NCI-H748 treated with DMSO at 0.1 percent for 48 hours (cell line): ENCODE results near the gene HAS3.

Experiments
- DNase-seq: peaks from one replicate; lab custom pipeline; 2025; lab: John Stamatoyannopoulos, UW

HAS3 gene

DNA sequence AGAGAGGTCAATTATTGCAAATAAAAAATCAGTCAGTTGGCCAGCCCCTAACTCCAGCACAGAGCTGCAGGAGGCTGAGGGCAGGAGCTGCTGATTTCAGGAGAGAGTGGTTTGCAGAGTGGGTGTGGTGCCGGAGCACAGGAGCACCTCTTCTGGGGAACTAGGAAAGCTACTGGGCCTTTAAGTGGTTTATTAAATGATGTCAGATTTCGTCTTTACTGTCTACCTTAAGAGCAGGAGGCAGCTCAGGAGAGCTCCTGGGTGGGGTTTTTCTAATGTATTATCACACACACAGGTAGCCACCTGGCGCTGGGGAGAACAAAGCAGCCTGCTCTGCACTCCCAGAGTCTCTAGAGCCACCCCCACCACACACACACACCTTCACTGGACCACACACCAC, 11.5 kb upstream of the HAS3 start:
- peak; percentile 33 for DNase-seq

DNA sequence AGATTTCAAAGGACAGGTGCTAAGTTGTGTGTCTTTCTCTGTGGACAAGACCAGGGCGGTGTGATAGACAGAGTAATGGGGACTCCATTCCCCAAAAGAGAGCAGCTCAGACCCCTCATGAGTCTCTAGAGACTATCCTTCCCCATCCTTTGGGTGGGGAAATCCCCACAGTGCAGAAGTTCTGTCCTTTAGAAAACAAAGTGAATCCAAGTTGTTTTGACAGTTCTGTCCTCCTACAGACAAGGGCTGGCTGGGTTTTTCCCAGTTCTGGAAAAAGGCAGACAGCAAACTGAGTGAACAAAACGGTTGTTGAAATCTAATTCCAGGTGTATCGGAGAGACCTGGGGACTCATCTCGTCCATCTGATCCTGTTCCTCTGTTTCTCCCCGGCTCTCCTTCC, 11.0 kb upstream of the HAS3 start:
- DNase-seq: no peak

DNA sequence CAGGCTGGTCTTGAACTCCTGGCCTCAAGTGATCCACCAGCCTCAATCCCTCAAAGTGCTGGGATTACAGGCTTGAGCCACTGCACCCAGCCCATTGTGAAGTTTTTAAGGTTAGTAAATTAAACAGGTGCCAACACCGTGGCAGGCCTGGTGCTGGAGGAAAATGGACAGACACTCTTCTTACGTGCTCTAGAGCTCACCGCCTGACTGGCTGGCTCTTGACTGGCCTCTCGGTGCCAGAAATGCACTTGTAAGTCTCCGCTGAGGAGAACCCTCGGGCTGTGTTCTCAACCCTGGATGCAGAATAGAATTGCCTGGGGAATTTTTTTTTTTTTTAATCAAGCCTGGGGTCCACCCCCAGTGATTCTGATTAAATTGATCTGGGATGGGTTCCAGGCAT, 10.3 kb upstream of the HAS3 start:
- no peak for DNase-seq

DNA sequence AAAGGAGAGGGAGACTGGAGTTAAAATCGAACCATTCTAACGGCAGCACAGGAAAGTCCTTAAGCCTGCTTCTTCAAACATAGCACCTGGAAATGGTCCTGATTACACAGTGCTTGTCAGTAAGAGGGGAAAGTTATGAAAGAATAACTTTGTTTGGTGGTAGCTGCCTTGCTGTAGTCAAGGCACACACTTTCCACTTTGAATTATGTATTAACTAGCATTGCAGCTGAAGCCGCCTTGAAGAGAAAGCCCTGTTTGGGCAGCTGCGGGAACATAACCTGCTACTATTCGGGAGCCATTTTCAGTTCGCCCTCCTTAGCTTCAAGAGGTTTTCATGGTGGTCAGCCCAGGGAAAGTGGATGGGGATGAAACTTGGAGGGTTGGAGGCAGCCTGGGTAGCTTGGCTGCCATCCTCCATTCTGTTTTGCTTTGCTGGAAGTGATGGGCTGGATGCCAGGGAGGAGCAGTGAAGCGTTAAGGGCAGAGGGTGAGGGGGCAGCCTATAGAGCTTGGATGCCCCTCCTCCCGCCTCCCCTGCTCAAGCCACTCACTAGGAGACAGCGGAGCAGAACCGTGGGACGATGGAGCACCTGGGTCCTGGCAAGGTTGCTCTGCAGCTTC, 5.3 kb upstream of the HAS3 start:
- no peak for DNase-seq

DNA sequence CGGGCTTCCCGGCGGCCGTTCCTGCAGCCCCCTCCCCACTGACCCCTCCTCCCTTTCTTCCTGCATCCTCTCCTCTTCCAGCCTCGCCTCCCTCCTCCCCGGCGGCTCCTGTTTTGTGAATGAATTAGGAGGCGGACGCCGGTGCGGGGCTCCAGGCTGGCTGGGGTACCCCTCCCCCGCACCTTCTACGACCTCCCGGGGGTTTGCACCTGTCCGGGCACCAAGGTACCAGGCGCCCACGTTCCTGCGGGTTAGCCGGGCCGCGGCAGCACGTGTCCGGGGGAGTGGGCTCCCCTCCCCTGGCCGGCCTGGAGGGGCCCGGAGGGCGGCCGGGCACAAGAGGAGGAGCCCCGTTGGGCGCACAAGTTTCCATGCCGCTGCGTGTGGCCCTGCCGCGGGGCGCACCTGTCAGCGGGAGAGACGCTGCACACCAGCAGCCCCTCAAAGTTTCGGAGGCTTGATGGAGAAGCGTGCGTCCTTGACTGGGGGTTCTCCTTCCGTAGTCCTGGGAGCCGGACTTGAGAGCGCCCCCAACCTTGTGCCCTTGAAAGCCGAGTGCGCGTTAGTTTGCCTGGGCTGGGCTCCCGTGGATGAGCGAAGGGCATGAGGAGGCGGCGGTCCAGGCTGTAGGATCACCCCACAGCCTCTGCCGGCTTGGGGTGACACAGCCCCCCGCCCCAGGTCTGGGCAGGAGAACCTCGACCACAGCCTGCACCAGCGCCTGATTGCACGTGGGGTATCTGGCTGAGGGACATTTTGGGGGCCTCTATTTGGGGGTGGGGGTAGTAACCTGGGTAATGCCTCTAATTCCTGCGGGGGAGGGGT, 1.2 kb downstream of the HAS3 start:
- no peak for DNase-seq

DNA sequence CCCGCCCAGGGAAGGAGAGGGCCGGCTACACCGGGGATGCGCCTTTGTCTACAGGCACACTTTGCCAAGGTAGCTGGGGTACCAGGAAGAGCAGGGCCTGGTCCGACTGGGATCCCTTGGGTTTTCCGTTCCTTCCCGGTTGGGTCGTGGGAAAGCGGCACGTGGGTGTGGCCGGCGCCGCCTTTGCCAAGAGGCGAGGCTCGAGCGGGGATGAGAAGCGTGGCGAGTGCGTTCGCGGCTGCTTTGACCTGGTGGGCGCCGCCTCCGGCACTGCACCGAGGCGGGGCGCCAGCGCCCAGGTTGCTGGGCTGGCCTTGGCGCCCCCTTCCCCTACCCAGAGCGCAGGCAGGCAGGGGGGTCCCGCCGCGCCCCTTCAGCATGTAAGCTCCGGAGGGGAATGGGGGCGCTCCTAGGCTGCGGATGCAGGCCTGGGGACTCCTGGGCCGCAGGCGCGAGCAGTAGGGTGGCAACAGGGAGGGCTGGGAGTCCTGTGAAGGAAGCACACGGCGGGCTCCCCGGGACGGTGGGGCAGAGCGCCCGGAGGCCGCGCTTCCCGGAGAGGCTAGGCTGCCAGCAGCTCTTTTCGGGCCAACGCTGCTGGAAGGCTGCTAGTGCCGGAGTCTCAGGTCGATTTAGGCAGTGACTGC, 2.0 kb downstream of the HAS3 start:
- no peak for DNase-seq

DNA sequence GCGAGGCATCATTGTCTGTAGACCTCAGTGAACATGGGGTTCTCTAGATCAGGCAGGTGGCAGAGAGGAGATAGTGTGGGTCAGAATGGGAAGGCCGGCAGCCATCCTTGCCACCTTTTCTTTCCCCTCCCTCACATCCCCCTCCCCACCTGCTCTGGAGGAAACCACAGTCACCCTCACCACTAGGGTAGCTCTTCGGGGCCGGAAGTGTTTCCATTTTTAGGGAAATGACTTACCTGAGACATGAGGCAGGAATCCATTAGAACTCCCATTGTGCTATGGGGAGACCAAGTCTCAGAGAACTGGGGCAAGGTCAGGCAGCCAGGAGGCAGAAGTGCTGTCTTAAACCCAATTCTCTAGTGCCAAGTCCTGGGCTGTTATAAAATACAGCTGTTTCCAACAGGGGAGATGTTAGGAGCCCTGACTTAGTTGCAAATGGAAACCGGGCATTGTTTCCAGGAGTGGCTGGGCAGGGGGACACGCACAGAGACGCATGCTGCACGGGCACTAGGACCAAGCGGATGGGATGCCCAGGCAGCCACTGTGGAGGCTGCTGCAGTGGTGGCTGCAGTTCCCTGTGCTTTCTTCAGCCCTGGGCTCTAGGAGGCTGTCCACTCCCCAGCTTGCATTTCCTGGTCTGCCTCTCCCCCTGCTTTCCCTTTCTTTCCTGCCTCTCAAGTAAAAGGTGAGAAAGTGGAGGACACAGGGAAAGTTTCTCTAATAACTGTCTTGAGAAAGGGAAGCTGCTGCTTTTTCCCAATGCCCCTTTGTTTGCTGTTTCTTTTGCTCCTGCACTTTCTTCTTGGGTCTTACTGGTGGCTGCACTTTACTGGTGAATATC, 2.8 kb downstream of the HAS3 start:
- no peak for DNase-seq

DNA sequence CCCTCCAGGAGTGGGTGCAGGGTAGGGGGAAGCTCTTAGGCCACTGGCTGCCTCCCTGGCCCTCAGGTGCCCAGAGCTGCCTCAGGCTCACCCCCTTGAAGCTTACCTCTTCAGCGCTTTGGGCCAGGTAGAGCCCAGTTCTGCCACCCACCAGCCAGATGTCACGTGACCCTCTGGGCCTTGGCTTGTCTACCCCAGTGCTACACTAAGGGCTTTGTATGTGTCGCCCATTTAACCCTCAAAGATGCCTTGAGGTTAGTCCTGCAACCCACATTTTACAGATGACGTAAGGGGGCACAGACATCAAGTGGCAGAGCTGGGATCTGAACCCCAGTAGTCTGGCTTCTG, 3.4 kb downstream of the HAS3 start:
- DNase-seq: no peak

DNA sequence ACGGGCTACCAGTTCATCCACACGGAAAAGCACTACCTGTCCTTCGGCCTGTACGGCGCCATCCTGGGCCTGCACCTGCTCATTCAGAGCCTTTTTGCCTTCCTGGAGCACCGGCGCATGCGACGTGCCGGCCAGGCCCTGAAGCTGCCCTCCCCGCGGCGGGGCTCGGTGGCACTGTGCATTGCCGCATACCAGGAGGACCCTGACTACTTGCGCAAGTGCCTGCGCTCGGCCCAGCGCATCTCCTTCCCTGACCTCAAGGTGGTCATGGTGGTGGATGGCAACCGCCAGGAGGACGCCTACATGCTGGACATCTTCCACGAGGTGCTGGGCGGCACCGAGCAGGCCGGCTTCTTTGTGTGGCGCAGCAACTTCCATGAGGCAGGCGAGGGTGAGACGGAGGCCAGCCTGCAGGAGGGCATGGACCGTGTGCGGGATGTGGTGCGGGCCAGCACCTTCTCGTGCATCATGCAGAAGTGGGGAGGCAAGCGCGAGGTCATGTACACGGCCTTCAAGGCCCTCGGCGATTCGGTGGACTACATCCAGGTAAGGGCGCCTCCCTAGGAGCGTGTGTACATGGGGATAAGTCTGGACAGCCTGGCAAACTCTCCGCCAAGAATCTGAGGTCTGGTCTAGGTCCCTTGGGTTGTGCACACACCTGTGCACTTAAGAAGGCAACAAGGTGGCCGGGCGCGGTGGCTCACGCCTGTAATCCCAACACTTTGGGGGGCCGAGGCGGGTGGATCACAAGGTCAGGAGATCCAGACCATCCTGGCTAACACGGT, 4.2 kb downstream of the HAS3 start:
- no peak for DNase-seq

DNA sequence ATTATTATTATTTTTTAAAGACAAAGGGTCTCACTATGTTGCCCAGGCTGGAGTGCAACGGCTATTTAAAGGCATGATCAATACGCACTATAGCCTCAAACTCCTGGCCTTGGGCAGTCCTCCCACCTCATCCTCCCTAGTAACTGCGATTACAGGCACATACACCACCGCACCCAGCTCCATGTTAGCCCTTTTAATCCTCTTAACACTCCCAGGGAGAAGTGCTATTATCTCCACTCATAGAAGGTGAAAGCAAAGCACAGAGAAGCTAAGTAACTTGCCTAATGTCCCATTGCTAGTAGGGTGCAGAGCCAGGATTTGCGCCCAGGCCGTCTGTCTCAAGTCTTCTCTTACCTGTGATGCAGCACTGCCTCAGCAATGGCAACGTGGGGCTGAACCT, 5.0 kb downstream of the HAS3 start:
- no peak for DNase-seq

DNA sequence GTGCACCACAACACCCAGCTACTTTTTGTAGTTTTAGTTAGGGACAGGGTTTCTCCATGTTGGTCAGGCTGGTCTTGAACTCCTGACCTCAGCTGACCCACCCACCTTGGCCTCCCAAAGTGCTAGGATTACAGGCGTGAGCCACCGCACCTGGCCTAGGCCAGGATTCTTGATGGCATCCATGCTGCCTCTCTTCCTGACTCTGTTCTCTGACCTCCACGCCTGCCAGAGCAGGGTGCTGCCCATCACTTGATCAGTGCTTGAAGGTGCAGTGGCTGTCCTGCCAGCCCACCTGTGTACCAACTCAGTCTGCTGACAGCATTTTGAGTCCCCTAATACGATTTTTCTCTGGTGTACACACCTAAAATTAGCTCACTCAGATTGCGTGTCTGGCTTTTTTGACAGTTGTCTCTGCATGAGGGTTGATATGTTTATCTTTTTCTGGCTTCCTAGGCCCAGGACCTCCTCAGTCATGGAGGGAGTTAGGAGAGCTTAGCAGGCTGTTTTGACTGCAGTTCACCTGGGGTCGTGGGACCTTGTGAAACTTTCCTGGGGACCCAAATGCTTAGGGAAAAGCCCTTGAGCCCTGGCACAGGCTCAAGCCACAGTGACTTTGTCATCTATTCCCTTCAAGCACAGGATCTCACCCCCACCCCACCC, 5.9 kb downstream of the HAS3 start:
- DNase-seq: no peak

DNA sequence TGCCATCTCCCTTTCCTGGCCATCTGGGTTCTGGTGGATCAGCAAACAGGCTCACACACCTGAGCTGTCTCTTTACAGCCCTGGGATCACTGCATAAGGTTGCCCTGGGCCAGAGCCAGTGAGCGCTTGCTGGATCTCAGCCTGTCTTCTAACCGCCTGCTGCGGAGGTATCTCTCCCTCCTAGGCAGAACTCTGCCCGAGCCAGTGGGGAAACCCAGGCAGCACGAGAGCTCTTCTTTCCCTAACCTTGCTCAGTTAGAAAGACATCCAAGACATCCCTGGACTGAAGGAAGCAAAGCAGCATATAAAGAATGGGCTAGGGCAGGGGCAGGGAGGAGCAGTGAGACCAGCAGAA, 6.4 kb downstream of the HAS3 start:
- no peak for DNase-seq

DNA sequence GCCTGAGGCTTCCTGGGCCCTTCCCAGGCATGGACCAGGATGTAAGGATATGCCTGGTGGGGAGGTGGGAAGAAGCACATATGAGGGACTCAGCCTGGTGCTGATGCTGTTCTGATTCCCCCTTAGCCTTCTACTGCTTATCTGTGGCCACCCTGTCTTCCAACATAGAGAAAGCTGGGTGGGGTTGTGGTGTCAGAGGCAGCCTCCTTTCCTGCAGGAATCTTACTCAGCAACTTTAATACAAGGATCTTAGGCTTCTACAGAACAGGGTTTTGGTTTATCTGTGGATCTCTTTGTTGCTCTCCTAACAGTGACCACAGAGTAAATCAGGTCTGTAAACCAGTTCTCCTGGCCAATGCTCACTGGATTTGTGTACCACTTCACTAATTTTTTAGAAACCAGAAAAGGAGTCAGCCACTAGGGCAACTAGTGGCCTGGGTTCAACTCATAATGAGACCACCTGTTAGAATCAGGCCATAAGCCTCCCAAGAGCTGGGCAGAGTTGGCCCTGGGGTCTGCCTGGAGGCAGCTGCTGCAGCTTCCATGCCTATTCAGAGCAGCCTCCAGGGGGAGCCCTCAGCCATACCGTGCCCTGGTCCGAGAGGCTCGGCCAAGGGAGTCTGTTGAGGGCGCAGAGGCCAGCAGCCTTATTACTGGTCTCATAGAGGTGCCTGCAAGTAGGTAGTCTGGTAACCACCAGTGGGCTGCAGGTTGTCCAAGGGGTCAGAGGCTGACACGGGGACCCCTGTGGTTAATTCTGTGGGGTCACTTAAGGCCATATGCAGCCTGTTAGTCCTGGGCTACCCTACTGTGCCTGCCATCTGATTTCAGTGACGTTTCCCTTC, 7.1 kb downstream of the HAS3 start:
- DNase-seq: no peak

DNA sequence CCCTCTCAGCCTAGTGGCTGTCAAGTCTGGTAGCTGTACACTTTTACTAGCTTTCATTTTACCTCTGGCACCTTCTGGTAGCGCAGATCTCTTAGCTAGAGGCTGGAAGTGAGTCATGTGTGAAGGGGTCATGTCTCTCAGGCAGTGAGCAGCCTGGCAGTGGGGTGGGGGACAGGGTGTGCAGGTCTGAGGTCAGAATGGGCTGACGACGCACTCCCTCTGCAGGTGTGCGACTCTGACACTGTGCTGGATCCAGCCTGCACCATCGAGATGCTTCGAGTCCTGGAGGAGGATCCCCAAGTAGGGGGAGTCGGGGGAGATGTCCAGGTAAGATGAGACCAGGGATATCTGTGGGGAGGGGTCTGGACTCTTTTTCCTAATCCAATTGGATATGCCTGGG, 7.8 kb downstream of the HAS3 start:
- DNase-seq: no peak

DNA sequence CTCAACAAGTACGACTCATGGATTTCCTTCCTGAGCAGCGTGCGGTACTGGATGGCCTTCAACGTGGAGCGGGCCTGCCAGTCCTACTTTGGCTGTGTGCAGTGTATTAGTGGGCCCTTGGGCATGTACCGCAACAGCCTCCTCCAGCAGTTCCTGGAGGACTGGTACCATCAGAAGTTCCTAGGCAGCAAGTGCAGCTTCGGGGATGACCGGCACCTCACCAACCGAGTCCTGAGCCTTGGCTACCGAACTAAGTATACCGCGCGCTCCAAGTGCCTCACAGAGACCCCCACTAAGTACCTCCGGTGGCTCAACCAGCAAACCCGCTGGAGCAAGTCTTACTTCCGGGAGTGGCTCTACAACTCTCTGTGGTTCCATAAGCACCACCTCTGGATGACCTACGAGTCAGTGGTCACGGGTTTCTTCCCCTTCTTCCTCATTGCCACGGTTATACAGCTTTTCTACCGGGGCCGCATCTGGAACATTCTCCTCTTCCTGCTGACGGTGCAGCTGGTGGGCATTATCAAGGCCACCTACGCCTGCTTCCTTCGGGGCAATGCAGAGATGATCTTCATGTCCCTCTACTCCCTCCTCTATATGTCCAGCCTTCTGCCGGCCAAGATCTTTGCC, 9.0 kb downstream of the HAS3 start:
- DNase-seq: no peak

DNA sequence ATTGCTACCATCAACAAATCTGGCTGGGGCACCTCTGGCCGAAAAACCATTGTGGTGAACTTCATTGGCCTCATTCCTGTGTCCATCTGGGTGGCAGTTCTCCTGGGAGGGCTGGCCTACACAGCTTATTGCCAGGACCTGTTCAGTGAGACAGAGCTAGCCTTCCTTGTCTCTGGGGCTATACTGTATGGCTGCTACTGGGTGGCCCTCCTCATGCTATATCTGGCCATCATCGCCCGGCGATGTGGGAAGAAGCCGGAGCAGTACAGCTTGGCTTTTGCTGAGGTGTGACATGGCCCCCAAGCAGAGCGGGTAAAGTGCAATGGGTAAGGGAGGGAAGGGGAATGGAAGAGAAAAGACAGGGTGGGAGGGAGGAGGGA, 9.5 kb downstream of the HAS3 start:
- no peak for DNase-seq

DNA sequence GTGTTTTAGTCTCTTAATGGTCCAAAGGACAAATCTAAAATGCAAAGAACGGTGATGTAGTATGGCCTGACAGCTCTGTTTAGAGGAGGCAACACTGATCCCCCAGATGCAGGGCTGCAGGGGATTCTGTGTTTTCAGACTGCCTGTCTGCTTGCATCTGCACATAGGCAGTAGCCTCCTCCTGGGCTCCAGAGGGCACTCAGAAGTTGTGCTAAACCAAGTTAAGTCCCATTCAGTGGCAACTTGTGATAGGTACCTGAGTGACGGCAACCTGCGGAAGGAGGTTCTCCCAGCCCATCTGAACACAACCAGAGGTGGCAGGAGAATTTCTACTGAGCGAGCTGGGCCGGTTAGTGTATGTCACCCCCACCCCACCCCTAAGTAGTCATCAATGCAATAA, 9.9 kb downstream of the HAS3 start:
- no peak for DNase-seq

DNA sequence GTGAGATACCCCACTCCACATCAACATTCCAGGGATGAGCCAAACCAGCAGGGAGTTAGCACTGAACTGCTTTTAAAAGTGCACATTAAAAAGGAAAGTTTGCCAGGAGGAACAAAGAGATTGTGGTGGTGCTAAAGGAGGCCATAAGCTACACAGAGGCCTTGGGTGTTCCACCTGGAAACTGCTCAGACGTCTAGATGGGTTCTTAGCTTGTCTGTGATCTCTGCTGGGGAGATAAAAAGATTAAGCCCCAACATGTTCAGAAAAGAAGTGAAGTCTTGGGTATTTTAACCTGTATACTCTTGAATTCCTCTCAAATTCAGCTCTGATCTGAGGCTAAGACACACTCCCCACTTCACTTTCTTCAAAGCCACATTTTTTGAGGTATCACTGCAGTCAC, 10.4 kb downstream of the HAS3 start:
- no peak for DNase-seq

DNA sequence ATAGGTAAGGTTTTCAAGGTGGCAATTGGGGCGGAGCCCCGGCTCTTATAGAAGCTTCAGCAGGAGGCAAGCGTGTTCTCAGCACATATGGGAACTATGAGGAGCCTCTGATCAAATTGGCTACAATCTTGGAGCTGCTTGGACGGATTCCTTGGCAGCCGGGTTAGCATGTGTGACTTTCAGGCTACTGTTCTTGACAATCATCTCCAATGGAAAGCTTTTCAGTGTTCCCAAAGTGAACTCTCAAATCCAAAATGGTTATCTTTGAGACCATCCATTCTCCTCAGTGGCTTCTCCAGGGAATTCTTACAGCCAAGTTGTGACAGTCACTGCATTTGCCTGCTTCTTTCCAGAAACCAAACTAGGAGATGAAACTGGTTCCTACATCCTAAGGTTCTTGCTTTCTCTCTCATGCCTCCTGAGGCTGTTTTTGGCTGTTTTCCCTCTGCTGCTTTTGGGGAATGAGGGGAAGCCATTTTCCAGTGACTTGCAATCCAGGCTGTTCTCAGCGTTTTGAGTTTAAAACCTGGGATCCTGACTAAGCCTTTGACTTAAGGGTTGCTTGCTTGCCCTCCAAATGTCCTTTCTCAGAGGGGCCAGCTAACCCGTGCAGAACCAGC, 10.9 kb downstream of the HAS3 start:
- no peak for DNase-seq

DNA sequence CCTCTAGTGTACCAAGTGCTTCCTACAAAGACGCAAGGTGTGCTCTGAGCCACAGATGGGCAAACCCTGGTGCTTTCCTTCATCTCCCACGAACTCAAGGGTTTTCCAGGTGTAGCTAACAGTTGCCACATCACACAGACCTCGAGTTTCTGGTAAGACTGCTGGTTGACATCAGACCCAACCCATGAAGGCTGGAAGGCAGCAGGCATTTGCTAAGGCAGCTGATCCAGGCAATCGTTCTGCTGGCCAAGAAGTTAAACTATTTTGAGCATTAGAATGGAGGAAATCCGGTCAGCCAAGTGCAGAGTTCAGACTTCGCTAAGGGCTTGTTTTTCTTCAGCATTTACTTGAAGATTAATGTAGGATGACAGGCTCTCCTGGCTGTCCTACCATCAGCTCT, 11.5 kb downstream of the HAS3 start:
- no peak for DNase-seq
